ENCODE data around the gene SLC16A7. TPM values are rescaled to one million over a fixed set of nuclear protein-coding genes. Genes with fewer than 3 reads are reported as not detected.
A peak's percentile ranks its signal among the peaks of the same experiment; 100 is the strongest.

Gene SLC16A7
- total and polyA plus RNA-seq, 2 donors, result 8.6 to 51.1 TPM

DNA sequence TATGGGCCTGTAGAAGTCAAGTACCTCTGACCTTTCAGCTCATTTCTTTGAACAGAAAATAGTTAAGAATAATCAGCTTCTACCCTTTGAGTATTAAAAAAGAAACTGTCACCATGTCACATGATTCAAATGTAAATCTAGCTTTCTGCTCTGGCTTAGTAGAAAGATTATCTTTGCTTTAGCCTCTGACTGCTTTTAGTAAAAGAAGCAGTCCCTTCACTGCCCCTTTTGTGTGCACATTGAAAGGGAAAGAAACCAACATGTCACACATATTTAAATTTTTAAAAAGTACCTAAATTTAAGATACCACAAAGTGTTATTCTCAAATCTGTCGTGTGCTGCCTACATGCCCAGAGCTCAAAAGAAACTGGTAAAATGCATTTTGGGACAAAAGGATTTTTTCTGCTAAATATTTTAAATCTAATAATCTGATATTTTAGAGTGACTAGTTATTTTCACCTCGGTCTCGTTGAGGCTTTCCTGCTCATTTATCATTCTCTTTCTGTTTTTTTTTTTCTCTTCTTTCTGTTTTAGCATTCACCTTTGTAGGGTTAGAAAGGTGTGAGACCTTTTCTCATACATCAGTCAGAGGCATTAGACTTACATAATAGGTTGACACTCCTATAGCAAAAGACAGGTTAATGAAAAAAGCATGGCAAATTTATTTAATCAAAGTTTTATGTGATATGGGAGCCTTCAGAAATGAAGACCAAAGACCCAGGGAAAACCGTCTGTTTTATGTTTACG is 41.3 kb downstream of the SLC16A7 start:
- no peak overlapping the region for H3K4me3 ChIP-seq (ENCODE audit: low read depth, low read length)
- H3K36me3 ChIP-seq (ENCODE audit: insufficient read depth), result no peaks in the 10 kb centered on the region
- H3K27ac ChIP-seq (ENCODE audit: low read depth), result no peak overlapping the region
- peaks cover 2% of the 10 kb centered on the region for H3K4me1 ChIP-seq (ENCODE audit: insufficient read depth)
- WGBS, result 89% methylated on average over 5 of the region's 5 CpGs
- no peak for DNase-seq (ENCODE audit: extremely low spot score)

DNA sequence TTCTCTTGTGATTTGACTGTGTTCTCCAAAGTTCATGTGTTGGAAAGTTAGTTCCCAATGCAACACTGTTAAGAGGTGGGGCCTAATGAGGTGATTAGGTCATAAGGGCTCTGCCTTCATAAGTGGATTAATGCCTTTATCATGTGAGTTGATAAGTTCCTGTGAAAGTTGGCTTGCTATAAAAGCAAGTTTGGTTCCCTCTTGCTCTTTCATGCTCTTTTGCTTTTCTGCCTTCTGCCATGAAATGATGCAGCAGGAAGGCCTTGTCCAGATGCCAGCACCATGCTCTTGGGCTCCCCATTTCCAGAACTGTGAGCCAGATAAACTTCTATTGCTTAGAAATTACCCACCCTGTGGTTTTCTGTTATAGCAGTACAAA is 41.9 kb downstream of the SLC16A7 start:
- Histone ChIP-seq H3K27ac (ENCODE audit: low read depth) (no peak overlapping the region), H3K36me3 (ENCODE audit: insufficient read depth) (no peaks in the 10 kb centered on the region), H3K4me3 (ENCODE audit: low read depth, low read length) (no peak overlapping the region), H3K4me1 (ENCODE audit: insufficient read depth) (peaks cover 2% of the 10 kb centered on the region)
- no peak for DNase-seq (ENCODE audit: extremely low spot score)

DNA sequence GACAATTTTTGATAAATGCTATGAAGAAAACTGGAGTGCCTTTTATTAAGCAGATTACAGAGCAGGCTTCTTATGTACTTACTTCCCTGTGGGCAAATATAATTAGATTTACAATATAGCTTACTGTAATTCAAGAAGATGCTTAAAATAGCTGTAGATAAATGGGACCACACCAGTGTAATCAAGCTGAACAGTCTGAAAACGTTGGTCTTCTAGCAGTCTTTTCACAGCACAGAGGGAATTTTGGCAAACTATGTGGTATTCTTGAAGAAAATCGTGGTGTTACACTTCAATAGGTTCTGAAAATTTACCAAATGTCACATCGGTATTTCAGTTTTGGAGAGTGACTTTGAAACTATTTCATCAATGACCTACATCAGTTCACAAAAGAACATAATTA is 47.7 kb downstream of the SLC16A7 start:
- Histone ChIP-seq H3K27ac (ENCODE audit: low read depth) (no peak overlapping the region), H3K36me3 (ENCODE audit: insufficient read depth) (no peaks in the 10 kb centered on the region), H3K4me3 (ENCODE audit: low read depth, low read length) (no peak overlapping the region), H3K4me1 (ENCODE audit: insufficient read depth) (no peaks in the 10 kb centered on the region)
- DNase-seq (ENCODE audit: extremely low spot score), result no peak
- WGBS, result 63% methylated on average over 3 of the region's 3 CpGs

GRCh38 chr12:59645242-59645641 is 49.4 kb downstream of the SLC16A7 start:
- no peaks in the 10 kb centered on the region for H3K4me1 ChIP-seq (ENCODE audit: insufficient read depth)

DNA sequence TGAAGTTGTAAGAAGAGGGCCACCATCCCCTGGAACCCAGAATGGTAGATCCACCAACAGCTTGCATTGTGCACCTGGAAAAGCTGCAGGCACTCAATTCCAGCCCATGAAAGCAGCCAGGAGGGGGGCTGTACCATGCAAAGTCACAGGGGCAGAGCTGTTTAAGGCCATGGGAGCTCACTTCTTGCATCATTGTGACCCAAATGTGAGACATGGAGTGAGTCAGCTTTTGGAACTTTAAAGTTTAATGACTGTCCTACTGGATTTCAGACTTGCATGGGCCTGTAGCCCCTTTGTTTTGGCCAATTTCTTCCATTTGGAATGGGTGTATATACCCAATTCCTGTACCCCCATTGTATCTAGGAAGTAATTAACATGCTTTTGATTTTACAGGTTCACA is 50.8 kb downstream of the SLC16A7 start:
- DNase-seq (ENCODE audit: extremely low spot score), result no peak
- Histone ChIP-seq H3K27ac (ENCODE audit: low read depth) (no peak overlapping the region), H3K4me3 (ENCODE audit: low read depth, low read length) (no peak overlapping the region)

More at GRCh38 chr12:59645242-59645641, 49.4 kb downstream of the SLC16A7 start:
- WGBS, result 93% methylated on average over 1 of the region's 1 CpG
- no peak for DNase-seq (ENCODE audit: extremely low spot score)
- Histone ChIP-seq H3K36me3 (ENCODE audit: insufficient read depth) (no peaks in the 10 kb centered on the region), H3K4me3 (ENCODE audit: low read depth, low read length) (no peak overlapping the region), H3K27ac (ENCODE audit: low read depth) (no peak overlapping the region)

GRCh38 chr12:59649203-59649602 is 53.4 kb downstream of the SLC16A7 start:
- DNase-seq (ENCODE audit: extremely low spot score), result no peak
- WGBS, result 38% methylated on average over 2 of the region's 2 CpGs
- Histone ChIP-seq H3K4me1 (ENCODE audit: insufficient read depth) (no peaks in the 10 kb centered on the region), H3K27ac (ENCODE audit: low read depth) (no peak overlapping the region), H3K36me3 (ENCODE audit: insufficient read depth) (no peaks in the 10 kb centered on the region), H3K4me3 (ENCODE audit: low read depth, low read length) (no peak overlapping the region)

More for the DNA sequence above, 50.8 kb downstream of the SLC16A7 start:
- Histone ChIP-seq H3K4me1 (ENCODE audit: insufficient read depth) (no peaks in the 10 kb centered on the region), H3K36me3 (ENCODE audit: insufficient read depth) (no peaks in the 10 kb centered on the region)

DNA sequence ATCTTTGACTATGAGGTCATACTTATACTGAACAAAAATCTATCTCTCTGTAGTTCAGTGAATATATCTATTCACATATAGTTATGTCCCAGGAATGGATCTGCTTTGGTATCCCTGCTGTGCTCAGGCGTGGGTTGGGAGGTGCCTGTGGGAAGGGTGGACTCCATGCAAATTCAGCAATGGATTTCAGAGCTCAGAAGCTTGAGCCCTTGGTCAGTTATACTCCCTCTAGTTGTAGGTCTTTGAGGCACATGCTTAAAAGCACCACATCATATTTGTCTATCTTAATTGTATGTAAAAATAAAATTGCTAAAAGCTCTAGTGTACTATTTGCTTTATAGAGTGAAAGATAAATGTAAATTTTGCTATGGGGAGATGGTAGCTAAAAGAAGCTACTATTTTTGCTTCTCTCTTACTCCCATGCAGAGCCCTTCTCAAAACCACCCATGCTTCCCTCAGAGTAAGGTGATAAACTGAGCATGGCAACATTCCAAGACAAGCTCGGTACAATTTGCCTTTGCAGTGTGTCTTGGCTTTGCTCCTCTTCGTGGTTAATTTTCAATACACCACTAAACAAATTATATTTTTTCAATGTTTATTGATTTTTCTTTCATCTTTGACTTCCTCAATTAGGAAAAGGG is 54.9 kb downstream of the SLC16A7 start:
- WGBS, result 39% methylated on average over 3 of the region's 3 CpGs
- no peaks in the 10 kb centered on the region for H3K36me3 ChIP-seq (ENCODE audit: insufficient read depth)
- H3K4me3 ChIP-seq (ENCODE audit: low read depth, low read length), result no peak overlapping the region
- H3K4me1 ChIP-seq (ENCODE audit: insufficient read depth), result no peaks in the 10 kb centered on the region
- H3K27ac ChIP-seq (ENCODE audit: low read depth), result no peak overlapping the region
- DNase-seq (ENCODE audit: extremely low spot score), result no peak

DNA sequence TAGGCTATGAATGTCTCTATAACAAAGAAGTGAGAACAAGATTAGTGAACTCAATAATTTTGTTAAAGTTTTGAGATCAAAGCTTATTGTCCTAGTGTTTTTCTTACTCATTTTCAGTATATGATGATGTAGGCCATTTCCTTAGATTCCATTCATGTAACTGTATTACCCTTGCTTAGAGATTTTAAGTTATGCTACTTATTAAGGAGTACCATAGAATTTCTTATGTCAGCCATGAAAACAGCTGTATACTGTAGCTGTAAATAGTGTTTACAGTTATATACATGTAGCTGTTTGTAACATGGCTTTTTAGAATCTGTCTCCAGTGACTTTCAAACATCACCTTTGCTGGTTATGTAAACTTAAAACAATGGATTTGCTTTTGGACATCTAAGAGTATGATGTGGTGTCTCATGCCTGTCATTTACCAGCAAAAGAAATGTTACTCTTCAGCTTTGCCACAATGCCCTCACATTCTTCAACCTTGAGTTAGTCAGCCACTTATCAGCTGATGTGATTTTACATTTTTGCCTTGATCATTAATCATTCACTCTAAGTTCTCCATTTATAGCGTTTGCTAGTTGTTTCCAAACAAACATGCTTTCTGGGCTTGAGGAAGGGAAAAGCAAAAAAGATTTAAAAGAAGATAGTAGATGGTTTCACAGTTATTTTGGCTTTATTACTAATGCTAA is 55.5 kb downstream of the SLC16A7 start:
- DNase-seq (ENCODE audit: extremely low spot score), result no peak
- no peaks in the 10 kb centered on the region for H3K4me1 ChIP-seq (ENCODE audit: insufficient read depth)
- no peak overlapping the region for H3K4me3 ChIP-seq (ENCODE audit: low read depth, low read length)
- peak overlapping the region; percentile 10 for H3K27ac ChIP-seq (ENCODE audit: low read depth)
- WGBS, result 20% methylated on average over 1 of the region's 1 CpG
- no peaks in the 10 kb centered on the region for H3K36me3 ChIP-seq (ENCODE audit: insufficient read depth)

GRCh38 chr12:59652130-59652529 is 56.3 kb downstream of the SLC16A7 start:
- H3K36me3 ChIP-seq (ENCODE audit: insufficient read depth), result no peaks in the 10 kb centered on the region
- H3K27ac ChIP-seq (ENCODE audit: low read depth), result no peak overlapping the region
- 87% methylated on average over 1 of the region's 1 CpG for WGBS
- no peak overlapping the region for H3K4me3 ChIP-seq (ENCODE audit: low read depth, low read length)
- H3K4me1 ChIP-seq (ENCODE audit: insufficient read depth), result no peaks in the 10 kb centered on the region
- no peak for DNase-seq (ENCODE audit: extremely low spot score)

GRCh38 chr12:59654061-59654460 is 58.2 kb downstream of the SLC16A7 start:
- Histone ChIP-seq H3K27ac (ENCODE audit: low read depth) (no peak overlapping the region), H3K36me3 (ENCODE audit: insufficient read depth) (no peaks in the 10 kb centered on the region), H3K4me3 (ENCODE audit: low read depth, low read length) (no peak overlapping the region), H3K4me1 (ENCODE audit: insufficient read depth) (no peaks in the 10 kb centered on the region)
- DNase-seq (ENCODE audit: extremely low spot score), result no peak

GRCh38 chr12:59657266-59657665 is 61.4 kb downstream of the SLC16A7 start:
- Histone ChIP-seq H3K36me3 (ENCODE audit: insufficient read depth) (no peaks in the 10 kb centered on the region), H3K4me1 (ENCODE audit: insufficient read depth) (no peaks in the 10 kb centered on the region), H3K4me3 (ENCODE audit: low read depth, low read length) (no peak overlapping the region), H3K27ac (ENCODE audit: low read depth) (no peak overlapping the region)
- no peak for DNase-seq (ENCODE audit: extremely low spot score)
- WGBS, result 91% methylated on average over 2 of the region's 2 CpGs

DNA sequence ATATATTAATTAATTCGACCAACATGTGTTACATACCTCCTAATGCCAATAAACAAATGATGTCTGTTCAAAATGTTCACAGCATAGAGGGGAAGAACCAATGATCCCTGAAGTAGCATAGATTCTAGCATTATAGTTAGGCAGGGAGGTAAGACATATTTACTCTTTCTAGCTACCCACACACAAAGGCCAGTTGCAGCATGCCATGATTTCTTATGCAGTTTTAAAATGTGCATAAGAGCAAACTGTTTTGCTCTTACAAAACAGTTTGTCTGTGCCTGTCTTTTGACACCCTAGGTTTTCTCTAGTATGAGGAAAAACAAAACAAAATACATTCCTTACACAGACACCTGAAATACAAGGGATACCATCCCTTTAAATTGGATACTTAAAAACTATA is 61.9 kb downstream of the SLC16A7 start:
- Histone ChIP-seq H3K4me1 (ENCODE audit: insufficient read depth) (no peaks in the 10 kb centered on the region), H3K36me3 (ENCODE audit: insufficient read depth) (no peaks in the 10 kb centered on the region), H3K4me3 (ENCODE audit: low read depth, low read length) (no peak overlapping the region), H3K27ac (ENCODE audit: low read depth) (no peak overlapping the region)
- no peak for DNase-seq (ENCODE audit: extremely low spot score)
- 93% methylated on average over 1 of the region's 1 CpG for WGBS

- Histone ChIP-seq H3K27ac (ENCODE audit: low read depth) (no peak overlapping the region), H3K4me1 (ENCODE audit: insufficient read depth) (no peaks in the 10 kb centered on the region), H3K36me3 (ENCODE audit: insufficient read depth) (no peaks in the 10 kb centered on the region), H3K4me3 (ENCODE audit: low read depth, low read length) (no peak overlapping the region)
- DNase-seq (ENCODE audit: extremely low spot score), result no peak
- WGBS, result 86% methylated on average over 2 of the region's 2 CpGs
These were observed 64.3 kb downstream of the SLC16A7 start for GRCh38 chr12:59660148-59660547.

DNA sequence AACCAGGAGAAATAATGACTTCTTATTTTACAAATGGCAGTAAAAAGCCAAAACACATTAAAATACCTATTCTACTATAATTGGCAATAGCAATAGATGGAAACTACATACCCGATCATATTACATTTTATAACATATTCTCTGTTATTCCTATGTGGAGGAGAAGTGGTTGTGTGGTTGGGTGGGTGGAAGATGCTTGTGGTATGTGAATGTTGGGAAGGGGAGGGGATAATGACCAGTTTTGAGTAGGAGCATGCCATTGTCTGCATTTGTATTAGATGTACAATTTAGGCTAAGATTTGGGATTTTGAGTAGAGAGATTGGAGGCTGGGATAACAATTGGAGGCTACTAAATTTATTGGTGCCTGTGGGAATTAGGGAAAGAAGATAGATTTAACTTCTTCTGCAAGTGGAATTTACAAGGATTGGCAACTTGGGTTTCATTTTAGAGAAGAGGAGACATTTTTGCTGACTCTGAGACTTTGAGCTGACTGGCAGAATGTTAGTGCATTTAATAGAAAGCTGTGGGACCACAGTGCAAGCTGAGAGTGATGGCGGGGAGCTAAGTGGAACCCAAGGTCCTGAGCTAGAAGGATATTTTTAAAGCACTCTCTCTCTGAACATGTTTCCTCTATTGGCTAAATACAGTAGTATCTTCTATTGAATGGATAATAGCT is 65.2 kb downstream of the SLC16A7 start:
- WGBS, result 98% methylated on average over 2 of the region's 2 CpGs
- H3K27ac ChIP-seq (ENCODE audit: low read depth), result no peak overlapping the region
- no peak for DNase-seq (ENCODE audit: extremely low spot score)
- H3K36me3 ChIP-seq (ENCODE audit: insufficient read depth), result no peaks in the 10 kb centered on the region
- no peak overlapping the region for H3K4me3 ChIP-seq (ENCODE audit: low read depth, low read length)
- H3K4me1 ChIP-seq (ENCODE audit: insufficient read depth), result no peaks in the 10 kb centered on the region

Measured in urinary bladder (tissue), 4 donors.